ENCODE results near the gene ASCC3.
A peak's percentile ranks its signal among the peaks of the same experiment; 100 is the strongest.
"Not testable (repeated sequence)": the region's sequence is repeated elsewhere in the genome, so short reads cannot be mapped to it uniquely, and the experiment has no call there.

ASCC3 gene

GRCh38 chr6:100657678-100658330 is 223.3 kb downstream of the ASCC3 start:
- peak; percentile 67 for DNase-seq

DNA sequence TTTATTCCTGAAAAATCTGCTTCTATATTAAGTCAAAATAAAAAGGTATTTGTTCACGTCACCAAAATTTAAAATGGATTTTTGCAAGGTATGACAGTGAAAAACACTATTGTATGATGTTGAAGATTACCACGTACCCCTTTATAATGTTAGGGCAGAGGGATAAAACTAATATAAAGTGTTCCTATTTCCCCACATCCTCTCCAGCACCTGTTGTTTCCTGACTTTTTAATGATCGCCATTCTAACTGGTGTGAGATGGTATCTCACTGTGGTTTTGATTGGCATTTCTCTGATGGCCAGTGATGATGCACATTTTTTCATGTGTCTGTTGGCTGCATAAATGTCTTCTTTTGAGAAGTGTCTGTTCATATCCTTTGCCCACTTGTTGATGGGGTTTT is 240.0 kb downstream of the ASCC3 start:
- DNase-seq: not testable (repeated sequence)

- DNase-seq: no peak
These were observed 247.9 kb downstream of the ASCC3 start for GRCh38 chr6:100633096-100633777.

DNA sequence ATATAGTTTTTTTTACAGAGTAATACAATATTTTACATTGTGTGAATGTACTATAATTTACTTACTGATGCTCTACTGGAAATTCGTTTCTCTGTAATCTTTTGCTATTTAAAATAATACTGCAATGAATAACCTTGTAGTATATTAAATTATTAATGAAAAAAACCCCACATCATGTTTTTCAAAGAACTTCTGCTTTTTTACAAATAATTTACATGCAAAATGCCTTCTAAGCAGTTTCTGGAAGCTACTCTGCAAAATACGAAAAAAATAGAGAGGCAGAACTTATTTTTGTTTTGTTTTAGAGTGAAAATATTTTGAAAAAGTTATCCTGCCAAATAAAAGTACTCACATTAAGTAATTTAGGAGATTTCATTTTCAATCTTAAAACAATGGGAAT is 250.6 kb downstream of the ASCC3 start:
- no peak for DNase-seq

- no peak for DNase-seq
These were observed 253.0 kb downstream of the ASCC3 start for GRCh38 chr6:100627911-100628758.

- DNase-seq: no peak
These were observed 254.4 kb downstream of the ASCC3 start for GRCh38 chr6:100626721-100627120.

GRCh38 chr6:100622907-100623692 is 258.0 kb downstream of the ASCC3 start:
- no peak for DNase-seq

GRCh38 chr6:100620085-100620840 is 260.9 kb downstream of the ASCC3 start:
- DNase-seq: no peak

DNA sequence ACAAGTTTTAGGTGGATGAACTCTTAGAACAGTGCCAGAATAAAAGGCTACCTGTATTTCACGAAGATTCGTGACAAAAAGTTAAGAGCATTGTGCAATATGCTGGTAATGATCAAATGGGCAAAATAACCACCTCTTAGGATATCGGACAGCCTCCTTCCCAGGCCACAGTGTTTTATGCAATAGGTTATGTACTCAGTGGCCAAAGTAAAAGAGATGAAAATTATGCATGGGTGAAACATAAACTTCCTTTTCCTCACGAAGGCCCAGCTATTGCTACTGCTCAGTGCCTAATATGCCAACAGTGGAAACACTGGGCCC is 262.8 kb downstream of the ASCC3 start:
- no peak for DNase-seq

DNA sequence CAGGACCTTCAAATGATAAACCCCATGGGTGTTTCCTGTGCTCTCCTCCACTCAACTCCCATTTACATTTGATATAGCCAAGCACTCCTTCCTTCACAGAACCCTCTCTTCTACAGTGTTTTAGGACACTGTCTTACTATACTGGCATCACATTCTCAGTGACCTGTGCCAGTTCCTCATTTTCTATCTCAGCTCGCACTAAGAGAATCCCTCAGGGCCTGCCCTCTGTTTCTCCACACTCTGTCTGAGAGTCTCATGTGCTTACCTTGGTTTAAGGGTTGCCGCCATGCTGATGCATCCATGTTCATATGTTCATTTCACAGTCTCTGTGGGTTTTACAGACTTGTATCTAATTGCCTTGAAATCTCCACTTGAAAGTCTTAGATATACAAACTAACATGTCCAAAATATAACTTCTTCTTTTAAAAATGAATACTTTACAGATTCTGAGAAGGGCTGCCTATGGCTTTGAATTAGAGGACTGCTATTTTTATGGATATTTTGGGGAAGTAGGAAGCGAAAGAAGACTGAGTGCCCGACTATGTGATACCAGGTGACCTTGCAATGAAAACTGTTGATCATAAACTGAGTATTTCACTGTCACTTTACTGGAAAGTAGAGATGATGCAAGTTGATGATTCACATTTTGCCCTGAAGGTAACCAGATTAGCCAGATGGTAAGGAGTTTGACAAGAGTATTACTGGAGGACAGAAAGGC is 263.3 kb downstream of the ASCC3 start:
- peak; percentile 4 for DNase-seq

GRCh38 chr6:100614933-100615332 is 266.2 kb downstream of the ASCC3 start:
- no peak for DNase-seq

DNA sequence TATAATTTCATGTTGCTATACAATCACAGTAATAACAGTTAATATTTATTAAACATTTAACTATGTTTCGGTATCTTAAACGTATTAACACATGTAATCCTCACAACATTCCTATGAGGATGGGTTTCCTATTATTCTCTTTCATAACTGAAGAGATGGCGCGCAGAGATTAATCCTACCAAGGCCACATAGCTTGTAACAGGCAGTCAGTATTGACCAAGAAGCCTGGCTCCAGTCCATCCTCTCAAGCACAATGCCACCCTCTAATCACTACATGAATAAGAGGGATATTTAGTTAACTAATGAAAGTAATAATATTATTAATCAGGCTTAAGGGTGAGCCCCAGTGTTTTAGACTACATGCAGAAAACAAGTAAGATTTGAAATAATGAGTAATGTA is 266.7 kb downstream of the ASCC3 start:
- no peak for DNase-seq

- no peak for DNase-seq
These were observed 267.5 kb downstream of the ASCC3 start for GRCh38 chr6:100613656-100614055.

- DNase-seq: no peak
These were observed 269.0 kb downstream of the ASCC3 start for GRCh38 chr6:100612094-100612493.

- DNase-seq: no peak
These were observed 281.9 kb downstream of the ASCC3 start for GRCh38 chr6:100599088-100599770.

- no peak for DNase-seq
These were observed 285.7 kb downstream of the ASCC3 start for GRCh38 chr6:100595456-100595855.

DNA sequence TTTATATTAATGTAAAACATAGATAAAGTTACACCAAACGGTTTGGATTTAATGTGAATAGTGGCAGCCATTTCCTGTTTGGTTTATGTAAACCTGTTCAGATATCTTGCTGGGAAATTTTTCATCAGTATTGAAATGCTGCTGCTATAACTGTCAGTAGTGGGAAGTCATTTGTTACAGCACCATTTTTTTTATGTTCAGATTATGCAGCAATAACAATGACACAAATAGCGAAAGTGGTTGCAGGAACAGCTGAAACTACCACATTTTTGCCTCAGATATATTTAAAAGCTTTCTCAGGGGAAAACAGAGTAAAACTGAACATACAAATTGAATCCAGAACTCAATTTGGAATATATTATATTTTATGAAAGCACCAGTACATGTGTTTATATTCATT is 287.6 kb downstream of the ASCC3 start:
- peak; percentile 18 for DNase-seq

DNA sequence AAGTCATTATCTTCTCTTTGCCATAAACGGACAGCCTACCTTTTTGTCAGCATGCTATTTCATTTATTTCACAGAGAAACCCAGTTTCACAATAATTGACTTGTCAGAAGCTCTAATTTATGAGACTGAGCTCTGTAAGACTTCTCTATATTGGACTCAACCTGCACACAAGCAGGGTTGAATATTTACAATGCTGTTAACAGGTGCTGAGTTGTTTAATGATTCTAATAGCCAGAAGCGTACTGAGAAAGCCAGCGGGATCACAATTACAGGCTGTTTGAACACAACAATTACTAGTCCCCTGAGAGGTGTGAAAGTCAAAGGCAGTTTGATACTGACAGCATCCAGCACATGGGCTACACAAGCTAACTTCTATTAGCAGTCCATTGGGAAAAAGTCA is 288.2 kb downstream of the ASCC3 start:
- no peak for DNase-seq

- no peak for DNase-seq
These were observed 303.7 kb downstream of the ASCC3 start for GRCh38 chr6:100577425-100577824.

DNA sequence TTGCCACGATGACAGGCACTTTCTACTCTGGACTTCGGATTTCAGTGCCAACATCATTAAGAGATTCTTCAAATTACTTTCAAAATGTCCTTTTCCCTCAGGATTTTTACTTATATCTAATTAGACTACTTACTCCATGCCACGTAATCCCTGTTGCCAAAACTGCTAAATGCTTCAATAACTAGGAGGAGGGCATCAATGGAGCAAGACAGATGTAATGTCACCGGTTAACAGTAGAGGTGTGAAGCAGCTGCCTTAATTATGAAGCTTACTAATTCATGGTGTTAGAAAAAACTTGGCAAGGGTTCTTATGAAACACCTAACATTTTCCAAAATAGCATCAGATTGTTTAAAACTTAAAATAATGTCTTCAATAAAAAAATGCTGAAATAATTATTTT is 305.2 kb downstream of the ASCC3 start:
- no peak for DNase-seq

GRCh38 chr6:100574836-100575235 is 306.3 kb downstream of the ASCC3 start:
- no peak for DNase-seq
